GM19043 (cell line): ENCODE measurements around the gene ALAS1.

Source experiments
- ATAC-seq: cut with Tn5 transposase; IDR thresholded peaks from one replicate; pipeline ENCODE4 v1.9.1; 2021; ENCODE audit warnings: low read depth; ENCODE audit not compliant: unreplicated experiment

ALAS1 gene

DNA sequence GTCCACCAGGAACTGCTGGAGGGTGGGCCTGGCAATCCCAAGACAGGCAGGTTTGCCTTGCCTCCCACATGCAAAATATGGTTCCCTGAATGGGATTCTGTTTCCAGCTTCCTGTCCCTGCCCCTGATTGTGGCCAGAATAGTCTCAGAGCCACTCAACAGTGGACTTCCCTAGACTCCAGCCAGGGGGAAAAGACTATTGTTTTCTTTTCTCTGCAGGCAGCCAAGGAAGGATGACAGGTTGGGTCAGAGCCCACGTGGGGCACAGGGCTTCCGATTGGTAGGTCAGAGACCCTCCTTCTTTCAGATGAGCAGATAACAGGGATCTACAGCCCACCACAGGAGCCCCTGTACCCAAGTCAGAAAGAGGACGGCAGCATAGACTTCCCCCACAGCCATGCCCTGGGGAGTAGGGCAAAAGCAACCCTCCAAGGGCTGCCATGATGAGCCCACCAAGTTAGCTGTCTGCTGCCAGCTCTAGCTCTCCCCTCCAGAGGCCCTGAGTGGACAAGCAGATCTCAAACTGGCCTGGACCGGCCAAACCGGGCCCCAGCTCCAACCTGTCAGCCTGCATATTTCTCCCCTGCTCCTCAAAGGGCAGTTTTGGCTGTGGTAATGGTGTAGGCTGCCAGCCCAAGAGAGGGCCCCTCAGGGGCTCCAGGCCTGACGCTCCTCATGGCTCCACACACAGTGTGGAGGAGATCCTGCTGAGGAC is 21.1 kb downstream of the ALAS1 start:
- no peak for ATAC-seq

DNA sequence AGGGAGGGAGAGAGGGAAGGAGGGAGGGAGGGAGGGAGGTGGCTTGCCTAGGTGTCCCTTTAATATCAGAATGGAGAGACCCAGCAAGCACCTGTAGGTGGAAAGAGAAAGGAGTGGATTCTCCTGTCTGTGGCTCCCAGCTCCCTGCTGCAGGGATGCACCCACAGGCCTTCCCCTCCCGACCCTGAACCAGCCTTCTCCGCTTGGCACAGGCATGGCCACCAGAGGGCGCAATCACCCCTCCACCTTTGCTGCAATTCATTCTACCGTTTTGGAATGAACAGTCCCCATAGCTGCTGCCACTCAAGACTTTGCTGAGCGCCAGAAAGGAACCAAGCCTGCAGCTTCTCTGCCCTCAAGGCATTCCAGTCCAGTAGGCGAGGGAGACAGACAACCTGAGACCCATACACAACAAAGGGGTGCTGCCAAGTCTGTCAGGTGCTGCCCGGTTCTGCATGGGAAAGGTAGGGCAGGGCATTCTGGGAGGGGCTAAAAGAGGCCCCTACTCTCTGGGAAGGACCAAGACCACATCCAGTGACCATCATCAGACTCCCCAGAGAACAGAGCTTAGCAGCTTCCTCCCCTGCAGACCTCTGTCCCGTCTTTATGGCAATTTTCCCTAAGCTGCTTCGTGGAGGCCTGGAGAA is 22.5 kb downstream of the ALAS1 start:
- ATAC-seq: no peak

DNA sequence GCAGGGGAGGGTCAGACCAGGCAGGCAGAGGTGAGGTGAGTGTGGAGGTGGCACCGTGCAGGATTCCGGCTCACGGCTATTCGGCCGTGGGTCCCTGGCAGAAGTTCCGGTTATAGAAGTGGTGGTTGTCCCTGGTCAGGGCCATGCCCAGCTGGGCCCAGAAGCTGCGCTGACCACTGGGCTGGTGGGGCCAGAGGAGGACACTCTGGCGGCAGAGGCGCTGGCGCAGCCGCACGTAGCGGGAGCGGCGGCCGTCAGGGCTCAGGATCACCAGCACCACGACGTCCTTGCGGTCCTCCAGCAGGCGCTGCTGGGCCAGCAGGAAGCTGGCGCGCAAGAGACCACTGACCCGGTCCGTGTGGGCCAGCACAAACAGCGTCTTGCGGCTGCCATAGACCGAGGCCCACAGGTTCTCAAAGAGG is 23.2 kb downstream of the ALAS1 start:
- ATAC-seq: no peak

DNA sequence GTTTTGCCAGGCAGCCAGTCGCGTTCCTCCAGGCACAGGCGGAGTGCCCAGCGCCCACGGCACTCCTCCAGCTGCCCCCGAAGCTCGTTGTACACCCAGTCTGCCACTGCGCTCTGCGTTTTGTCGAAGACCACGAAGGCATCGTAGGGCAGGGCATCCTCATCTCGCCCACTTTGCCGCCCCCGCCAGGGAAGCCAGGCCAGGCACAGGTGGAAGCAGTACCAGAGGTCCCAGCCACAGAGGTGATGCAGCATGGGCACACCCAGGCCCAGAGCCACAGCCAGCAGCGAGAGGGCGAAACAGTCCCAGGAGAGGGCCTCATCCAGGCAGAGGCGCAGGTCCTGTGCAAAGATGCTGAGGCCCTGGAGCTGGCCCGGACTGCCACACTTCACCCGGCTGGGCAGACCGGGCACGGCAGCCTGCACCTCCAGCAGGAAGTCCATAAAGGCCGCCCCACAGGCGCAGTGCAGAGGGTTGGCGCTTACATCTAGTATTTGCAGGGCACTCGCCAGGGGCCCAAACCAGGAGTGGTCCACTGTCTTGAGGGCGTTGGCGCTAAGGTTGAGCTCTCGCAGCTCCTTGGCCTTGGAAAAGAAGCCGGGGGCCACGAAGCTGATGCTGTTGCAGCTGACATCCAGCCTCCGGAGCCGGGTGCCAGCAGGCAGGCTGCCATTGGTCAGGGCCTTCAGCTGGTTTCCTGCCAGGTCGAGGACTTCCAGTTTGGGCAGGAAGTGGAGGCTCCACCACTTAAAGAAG is 23.8 kb downstream of the ALAS1 start:
- ATAC-seq: no peak

DNA sequence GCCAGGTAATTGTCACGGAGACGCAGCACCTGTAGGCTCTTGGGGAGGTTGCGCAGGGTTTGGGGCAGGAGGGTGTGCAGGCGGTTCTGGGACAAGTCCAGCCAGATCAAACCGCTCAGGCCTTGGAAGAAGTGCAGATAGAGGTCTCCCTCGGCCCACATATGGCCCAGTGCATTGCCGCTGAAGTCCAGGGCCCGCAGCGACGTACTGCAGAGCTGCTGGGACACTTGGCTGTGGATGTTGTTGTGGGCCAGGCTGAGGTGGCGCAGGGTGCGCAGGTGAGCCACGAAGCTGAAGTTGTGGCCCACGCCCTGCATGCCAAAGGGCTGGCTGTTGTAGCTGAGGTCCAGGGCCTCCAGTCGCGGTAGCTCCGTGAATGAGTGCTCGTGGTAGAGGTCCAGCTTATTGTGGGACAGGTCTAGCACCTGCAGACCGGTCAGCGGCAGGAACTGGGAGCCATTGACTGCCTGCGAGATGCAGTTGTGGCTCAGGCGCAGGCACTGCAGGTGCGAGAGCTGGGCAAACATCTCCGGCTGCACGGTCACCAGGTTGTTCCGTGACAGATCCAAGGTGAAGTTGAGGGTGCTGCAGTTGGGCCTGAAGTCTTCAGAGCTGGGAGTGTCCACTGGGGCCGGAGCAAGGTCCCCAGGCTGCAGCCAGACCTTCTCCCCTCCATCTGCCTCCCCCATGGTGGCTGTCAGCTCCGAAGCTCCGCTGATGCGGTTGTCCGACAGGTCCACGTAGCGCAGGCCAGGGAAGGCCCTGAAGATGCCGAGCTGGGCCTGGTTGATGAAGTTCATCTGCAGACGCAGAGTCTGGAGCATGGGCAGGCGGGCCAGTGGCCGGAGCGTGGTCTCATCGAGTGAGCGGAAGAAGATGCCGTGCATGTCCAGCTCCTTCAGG is 24.6 kb downstream of the ALAS1 start:
- ATAC-seq: no peak

DNA sequence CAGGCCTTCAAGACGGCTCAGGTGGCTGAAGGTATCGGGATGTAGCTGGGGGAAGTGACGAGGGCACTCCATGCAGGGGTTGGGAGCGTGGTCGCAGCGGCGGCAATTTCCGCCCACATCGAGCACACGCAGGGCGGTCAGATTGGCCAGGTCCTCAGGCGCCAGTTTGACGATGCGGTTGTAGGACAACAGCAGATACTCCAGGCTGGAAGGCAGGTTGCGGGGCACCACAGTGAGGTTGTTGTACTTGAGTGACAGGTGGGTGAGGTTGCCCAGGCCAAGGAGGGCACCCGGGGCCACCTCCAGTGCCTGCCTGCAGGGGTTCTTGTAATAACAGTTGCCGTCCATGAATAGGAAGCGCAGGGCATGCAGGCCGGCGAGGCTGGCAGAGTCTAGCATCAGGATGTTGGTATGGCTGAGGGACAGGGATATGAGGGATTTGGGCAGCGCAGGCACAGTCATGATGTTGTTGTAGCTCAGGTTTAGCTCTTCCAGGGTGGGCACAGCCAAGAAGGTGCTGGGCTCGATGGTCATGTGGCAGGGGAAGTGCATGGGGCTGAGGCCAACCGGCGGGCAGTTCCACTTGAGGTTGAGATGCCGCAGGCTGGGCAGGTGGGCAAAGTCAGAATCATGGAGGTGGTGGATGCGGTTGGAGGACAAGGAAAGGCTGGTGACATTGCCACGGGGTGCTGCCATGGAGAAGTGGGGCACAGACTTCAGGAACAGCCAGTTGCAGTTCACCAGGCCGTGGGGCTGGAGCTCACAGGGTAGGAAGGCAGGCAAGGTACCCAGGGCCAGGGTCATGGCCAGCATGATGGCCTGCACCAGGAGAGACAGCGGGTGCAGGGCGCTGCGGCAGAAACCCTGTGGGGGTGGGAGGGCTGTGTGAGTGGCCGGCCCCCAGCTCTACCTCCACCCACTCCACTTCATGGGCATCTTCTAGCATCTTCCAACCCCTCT is 25.8 kb downstream of the ALAS1 start:
- no peak for ATAC-seq

DNA sequence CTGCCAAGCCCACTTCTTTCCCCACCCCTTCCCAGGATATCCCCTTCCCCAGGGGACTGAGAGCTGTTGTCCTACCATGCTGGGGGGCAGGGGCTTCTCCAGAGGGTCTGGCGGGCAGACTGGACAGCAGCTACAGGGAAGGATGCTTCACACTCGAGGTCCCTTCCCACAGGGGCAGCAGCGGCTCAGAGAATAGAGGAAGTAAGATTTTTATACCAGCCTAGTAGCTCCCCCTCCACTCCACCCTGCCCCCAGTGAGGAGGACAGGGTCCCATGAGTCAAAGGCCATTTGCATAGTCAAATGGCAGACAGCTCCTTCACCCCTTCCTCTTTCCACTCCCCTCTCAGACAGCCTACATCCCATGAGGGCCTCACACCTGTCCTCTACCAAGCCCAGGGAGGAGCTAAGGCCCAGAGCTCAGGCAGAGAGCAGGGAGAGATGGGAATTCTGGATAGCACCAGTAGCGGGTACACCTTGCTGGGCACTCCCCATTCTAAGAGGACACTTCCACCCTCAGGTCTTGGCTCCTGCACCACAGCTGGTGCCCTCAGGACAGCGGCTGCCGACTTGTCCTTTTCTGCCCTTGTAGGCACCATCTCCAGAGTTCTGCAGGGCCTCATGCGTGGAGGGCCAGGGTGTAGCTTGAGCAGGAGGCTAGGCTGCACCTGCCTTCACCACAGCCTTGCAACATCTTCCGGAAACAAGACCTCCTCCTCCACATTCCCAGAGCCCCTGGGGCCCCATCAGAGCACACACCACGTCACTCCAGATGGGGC is 27.7 kb downstream of the ALAS1 start, which contains the start of gene TLR9:
Gene TLR9, minus strand, starts transcription at position 194 of the 777 bp plus-strand sequence. Its CDS starts 116 bp downstream, at position 78.
- peak; percentile 76 for ATAC-seq

DNA sequence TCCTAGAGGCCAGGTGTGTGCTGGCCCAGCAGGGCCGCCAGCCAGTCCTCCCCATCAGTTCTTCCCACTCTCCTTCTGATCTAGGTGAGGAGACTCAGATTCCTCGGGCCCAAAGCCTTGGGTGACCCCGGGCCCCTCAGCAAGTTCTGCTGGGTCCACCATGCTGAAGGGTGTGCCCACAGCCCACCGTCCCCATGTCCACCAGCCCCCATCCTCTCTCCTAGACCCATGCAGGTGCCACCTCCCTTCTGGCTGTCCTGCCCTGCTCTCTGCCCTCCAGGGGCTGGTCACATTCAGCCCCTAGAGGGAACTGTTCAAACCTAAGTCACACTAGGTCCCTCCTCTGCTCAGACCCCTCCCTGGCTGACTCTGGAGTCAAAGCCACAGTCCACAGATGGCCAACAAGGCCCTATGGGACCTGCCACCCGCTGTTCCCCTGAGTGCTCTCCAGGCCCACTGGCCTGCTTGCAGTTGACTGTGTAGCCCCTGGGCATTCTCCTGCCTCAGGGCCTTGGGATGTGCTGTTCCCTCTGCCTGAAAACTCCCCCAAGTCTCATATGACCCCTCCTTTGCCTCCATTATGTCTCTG is 28.4 kb downstream of the ALAS1 start:
- ATAC-seq: peak; percentile 30

DNA sequence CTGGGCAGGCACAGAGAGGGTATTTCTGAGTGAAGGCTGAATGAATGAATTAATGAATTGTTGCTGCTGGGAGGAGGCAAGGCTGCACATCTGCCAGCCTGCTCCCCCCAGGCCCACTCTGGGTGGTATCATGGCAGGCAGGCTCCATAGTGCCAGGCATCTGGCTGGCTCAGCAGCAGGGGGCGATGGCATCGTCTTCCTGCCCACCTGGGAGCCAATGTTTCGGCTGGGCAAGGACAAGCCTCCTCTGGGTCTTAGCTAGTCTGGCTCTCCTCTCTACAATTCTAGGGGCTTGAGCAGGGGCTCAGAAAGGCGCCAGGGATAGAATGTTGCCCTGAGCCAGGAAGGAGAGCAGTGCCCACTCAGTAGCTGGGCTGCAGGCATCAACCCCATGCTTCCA is 29.2 kb downstream of the ALAS1 start:
- no peak for ATAC-seq

DNA sequence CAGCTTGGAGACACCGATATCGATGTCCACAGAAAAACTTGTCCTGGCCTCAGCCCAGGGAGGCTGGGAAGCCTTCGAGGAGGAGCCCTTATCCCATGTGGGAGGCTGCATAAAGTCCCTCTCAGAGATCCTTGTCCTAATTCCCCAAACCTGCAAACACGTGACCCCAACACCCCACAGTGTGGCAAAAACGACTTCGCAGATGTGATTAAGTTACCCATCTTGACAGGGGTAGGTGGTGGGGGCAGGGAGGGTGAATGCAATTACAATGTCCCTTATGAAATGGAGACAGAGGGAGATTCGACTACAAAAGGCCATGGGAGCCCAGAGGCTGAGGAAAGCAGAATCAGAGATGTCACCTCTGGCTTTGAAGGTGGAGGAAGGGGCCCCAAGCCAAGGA is 29.8 kb downstream of the ALAS1 start:
- no peak for ATAC-seq

DNA sequence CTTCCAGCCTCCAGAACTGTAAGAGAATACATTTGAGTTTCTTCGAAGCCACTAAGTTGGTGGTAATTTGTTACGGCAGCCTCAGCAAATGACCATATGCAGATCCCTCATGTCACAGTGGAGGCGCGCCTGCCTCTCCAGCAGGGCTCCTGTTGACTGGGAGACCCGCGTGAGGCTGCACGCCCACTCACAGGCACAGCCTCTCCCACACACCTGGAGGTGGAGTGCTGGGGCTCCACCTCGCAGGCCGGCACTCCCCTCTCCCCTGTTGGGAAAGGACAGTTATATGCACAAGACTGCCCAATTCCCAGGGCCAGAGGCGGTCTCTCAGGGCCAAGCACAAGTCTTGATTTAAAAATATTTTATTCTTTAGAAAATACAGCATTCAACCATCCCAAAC is 30.3 kb downstream of the ALAS1 start:
- ATAC-seq: no peak

DNA sequence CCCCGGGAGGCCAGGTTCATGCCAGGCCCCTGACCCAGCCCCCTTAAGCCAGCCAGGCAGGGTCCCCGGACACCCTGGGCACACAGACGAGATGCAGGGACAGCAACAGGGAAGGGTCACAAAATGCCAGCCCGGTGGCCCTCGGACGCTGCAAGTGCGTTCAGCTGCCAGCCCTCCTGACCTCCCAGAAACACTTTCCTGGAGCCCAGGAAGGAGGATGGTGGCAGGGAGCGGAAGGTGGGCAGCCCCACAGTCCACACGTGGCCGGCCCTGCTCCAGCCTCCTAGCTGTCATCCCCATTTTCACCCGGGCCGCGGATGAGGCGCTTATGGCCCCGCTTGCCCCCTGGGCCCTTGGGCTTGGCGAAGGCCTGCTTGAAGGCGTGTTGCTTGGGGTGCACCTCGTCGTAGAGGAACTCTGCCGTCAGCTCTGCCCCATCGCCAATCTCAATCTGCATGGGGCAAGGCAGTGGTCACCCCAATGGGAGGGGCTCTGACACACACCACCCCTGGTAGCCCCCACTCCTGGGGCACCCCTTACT is 30.9 kb downstream of the ALAS1 start:
- no peak for ATAC-seq

DNA sequence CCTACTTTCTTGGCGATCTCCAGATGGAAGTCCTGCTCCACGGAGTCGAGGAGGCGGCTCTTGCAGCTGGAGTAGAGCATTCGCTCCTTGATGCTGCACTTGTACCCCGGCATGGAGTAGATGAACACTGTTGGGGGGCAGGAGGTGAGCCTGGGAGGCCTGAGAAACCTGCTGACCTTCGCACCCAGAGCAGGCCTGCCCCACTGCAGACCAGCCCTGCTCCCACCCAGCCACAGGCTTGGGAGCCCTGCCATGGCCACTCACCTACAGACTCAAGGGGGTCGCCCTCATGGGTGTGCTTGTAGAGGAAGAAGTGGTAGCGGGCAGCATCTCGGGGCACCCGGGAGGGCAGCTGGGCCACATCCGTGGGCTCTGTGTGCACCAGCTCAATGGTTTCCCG is 31.7 kb downstream of the ALAS1 start:
- no peak for ATAC-seq

DNA sequence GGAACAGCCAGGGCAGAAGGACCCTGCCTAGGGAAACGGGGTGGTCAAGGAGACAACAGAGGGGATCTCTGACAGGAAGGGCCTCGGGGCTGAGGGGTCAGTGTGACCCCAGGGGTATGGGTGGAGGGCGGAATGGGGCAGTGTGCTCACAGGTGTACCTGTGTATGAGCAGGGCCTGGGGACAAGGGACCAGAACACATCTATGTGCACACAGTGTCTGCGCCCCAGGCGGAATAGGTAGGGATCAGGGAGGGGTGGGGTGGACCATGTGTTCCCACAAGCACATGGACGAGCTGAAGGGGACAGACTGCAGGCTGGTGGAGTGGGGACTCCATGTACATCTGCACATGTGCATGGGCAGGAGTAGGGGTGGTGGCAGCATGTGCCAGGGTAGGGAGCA is 32.5 kb downstream of the ALAS1 start:
- no peak for ATAC-seq

DNA sequence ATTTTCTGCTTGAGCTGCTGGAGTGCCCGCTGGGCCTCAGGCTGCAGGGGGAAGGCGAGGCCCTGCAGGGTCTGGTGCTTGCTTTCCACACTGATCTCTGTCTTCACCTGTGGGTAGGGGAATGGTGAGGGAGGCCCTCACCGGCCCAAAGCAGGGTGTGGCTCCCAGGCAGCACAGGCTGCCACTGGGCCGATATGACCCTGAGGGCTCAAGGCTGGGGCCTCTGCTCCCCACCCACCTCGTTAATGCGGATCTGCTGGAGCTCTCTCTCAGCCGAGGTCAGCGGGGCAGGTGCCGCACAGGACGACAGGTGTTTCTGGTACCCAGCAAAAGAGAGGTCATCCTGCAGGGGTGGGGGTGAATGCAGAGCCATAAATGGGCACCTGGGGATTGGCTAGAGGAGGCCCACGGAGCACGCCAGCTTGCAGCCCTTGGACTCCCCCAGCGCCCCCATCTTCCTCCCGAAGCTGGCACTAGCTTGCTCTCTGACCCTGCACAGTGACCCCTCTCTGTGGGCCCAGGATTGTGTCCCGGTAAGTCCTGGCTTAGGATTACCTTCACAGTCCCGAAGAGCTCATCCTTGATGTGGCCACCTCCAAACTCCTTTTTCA is 33.0 kb downstream of the ALAS1 start:
- no peak for ATAC-seq

DNA sequence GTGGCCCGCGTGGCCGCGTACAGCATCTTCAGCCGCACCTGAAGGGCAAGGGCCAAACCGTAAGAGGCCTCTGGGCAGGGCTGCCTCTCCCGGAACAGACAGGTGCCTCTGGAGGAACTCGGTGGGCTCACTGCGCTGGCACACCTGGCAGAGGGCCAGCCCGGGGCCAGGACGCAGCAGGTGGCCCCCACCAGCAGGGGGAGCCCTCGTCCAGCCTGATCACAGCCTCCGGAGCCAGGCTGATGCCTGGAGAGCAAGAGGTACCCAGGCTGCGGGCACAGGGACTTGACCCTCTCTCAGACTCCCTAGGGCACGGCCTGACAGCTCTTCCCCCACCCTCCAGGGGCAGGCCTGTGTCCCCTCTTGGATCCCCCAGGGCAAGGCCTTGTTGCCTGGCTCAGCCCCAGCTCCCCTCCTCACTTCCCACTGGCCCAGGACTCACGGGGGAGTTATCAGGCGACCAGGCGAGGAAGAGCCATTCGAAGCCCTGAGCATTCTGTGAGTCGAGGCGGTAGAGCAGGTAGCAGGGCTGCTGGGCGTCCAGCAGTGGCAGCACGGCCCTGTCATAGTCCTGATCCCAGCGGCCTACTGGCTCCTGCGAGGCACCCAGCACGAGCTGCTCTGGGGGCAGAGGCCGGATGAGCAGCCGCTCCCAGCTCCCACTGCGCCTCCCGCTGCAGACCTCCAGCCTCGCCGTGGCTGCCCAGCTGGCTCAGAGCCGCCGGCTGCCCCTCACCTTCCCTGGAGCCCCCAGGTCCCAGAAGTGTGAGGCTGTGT is 33.7 kb downstream of the ALAS1 start:
- ATAC-seq: no peak
